Ovary (tissue), 3 donors: Measurements from ENCODE around the gene RND2.
"Not testable (repeated sequence)": the region's sequence is repeated elsewhere in the genome, so short reads cannot be mapped to it uniquely, and the experiment has no call there.

ENCODE experiments used
- CTCF ChIP-seq, 3 donors: fragments of 450-650 bp in 2 of 3; fragments of 200-600 bp in 1 of 3; IDR thresholded peaks; one replicate each; pipeline versions ENCODE4 v1.5.1 to v1.8.0; 2016 to 2022; ENCODE audit warnings: antibody characterized with exemption in 3 of 3, mild to moderate bottlenecking in 1 of 3
- EP300 ChIP-seq: sonication (generic); formaldehyde crosslinking; IDR thresholded peaks from one replicate; pipeline ENCODE4 v1.6.1; 2017; ENCODE audit warnings: antibody characterized with exemption
- donor health status: DM: no; HTN: no; CAD: no.

GRCh38 chr17:43000894-43001293 lies 24.1 kb upstream of the RND2 start:
- TF ChIP-seq CTCF (IDR thresholded peaks at IDR 0.05); EP300: not testable (repeated sequence)
